Skeletal muscle satellite cell (primary cell): ENCODE results near the gene FBXW12.

Experiments
- H3K27me3 ChIP-seq: 2 replicates; pipeline ENCODE4 v1.7.0; 2013; ENCODE audit warnings: low read length; ENCODE audit not compliant: control insufficient read depth, insufficient read depth
- H3K36me3 ChIP-seq: 2 replicates; pipeline ENCODE4 v1.7.0; 2013; ENCODE audit warnings: mild to moderate bottlenecking, control low read depth, low read length; ENCODE audit not compliant: insufficient read depth
- H3K4me1 ChIP-seq: 2 replicates; pipeline ENCODE4 v1.7.0; 2013; ENCODE audit warnings: low read length; ENCODE audit not compliant: control insufficient read depth, insufficient read depth
- H3K4me2 ChIP-seq: 2 replicates; pipeline ENCODE4 v1.7.0; 2013; ENCODE audit warnings: mild to moderate bottlenecking, low read length
- H3K4me3 ChIP-seq: 2 replicates; pipeline ENCODE4 v1.7.0; 2013; ENCODE audit warnings: low read length
- H3K9ac ChIP-seq: 2 replicates; pipeline ENCODE4 v1.7.0; 2013; ENCODE audit warnings: mild to moderate bottlenecking, low read depth, low read length, moderate library complexity
- H3K9me3 ChIP-seq: replicated peaks from 2 replicates; pipeline ENCODE4 v1.7.0; 2013; ENCODE audit warnings: mild to moderate bottlenecking, control low read depth, low read length

Gene FBXW12

DNA sequence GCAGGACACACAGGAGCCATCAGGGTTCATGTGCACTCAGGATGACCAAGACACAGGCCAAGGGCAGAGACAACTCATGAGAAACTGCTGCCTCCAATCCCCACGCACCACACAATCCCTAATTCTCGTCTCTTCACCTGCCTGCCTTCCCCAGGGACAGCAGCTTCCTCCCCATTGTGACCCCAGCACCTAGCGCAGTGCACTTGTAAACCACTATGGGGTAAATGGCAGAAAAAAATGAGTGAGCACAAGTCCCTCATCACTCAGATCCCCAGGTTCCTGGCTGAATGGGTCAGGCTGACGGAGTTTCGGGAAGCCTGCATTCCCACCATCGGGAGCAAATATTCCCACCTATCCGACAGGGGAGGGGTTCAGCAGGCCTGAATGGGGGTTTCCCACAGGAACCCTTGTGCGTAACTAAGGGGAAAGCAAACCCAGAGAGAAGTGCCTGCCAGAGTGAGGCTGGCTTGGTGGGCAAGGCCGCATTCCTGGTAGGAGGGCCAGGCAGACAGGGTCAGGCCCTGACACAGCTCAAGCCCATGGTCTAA is 39.1 kb downstream of the FBXW12 start:
- H3K4me2 ChIP-seq, result no peak overlapping the region
- H3K9ac ChIP-seq, result no peak overlapping the region
- no peak overlapping the region for H3K4me3 ChIP-seq
- H3K9me3 ChIP-seq, result no peaks in the 10 kb centered on the region
- H3K36me3 ChIP-seq, result peaks cover 39% of the 10 kb centered on the region
- no peaks in the 10 kb centered on the region for H3K27me3 ChIP-seq
- no peaks in the 10 kb centered on the region for H3K4me1 ChIP-seq

DNA sequence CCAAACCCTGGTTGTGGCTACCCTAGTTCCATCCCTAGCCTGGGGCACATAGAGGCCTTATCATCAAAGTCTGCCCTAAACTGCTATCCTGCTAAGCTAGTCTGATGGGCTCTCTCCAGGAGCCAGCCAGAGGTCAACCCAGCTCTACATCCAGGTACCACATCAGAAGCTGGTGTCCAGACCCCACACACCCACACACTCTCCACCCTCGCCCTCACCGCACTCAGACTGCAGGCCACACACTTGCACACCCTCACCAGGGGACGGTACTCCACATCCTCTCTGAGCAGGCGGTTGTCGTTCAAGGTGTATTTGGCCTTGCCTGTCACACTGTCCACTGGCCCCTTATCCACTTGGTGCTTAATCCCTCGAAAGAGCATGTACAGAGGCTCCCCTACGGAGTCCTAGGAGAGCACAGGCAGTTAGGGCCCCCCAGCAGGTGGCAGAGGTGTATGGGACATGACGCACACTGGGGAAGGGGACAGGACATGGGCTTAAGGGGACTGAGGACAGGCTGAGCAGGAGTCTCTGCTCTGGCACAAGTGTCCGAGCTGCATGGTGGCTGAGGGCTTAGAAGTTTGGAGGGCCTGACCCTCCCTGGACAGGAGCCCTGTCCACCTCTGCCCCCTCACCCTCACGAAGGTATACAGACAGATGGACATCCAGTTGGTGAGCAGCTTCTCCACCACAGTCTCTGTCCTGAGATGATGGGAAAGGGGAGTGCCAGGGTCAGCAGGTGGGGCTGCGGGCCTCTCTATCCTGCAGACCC is 39.8 kb downstream of the FBXW12 start:
- Histone ChIP-seq H3K4me3 (no peak overlapping the region), H3K9ac (no peak overlapping the region)

DNA sequence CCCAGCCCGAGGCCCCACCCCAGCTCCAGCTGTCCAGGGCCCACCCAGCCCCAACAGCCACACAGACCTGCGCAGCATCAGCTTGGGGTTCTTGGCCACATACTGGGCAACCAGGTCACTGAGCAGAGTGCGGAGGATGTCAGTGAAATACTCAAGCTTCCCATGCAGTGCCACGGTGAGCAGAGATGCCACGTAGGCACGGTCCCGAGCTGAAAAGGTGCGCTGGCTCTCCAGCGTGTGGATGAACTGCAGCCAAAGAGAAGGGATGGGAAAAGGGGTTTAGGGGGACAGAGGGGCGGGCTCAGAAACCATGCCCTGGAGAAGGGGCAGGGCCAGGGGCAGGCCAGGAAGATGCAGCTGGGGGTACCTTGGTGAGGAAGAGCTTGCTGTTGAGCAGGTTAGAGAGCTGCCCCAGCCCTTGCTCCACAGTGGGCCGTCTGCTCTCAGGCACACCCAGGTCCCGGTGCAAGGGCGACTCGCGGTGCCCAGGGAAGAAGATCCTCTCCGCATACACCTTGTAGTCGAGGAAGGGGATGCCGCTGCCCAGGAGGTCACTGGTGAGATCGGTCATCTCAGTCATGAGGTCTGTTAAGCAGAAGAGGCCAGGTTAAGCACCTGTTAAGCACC is 40.5 kb downstream of the FBXW12 start:
- Histone ChIP-seq H3K4me3 (no peak overlapping the region), H3K36me3 (peaks cover 31% of the 10 kb centered on the region), H3K27me3 (no peaks in the 10 kb centered on the region), H3K4me1 (no peaks in the 10 kb centered on the region), H3K9me3 (no peaks in the 10 kb centered on the region), H3K4me2 (no peak overlapping the region), H3K9ac (no peak overlapping the region)

More for the DNA sequence above, 39.8 kb downstream of the FBXW12 start:
- Histone ChIP-seq H3K4me1 (no peaks in the 10 kb centered on the region), H3K27me3 (no peaks in the 10 kb centered on the region), H3K9me3 (no peaks in the 10 kb centered on the region), H3K36me3 (peaks cover 36% of the 10 kb centered on the region), H3K4me2 (no peak overlapping the region)

DNA sequence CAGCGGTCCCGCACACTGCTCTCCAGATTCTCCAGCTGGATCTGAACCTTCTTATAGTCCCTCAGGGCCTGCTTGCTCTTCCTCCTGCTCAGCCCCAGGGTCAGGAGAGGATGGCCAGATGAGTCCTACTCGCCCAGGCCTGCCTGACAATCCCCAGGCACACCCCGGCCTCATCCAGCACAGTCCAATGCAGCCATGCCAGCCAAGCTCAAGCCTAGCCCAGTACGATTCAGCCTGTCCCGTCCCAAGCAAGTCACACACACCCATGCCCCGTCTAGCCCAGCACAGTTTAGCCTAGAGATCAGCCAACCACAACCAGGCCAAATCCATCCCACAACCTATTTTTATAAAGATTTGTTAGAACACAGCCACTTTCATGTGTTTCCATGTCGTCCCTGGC is 41.1 kb downstream of the FBXW12 start:
- Histone ChIP-seq H3K36me3 (peaks cover 31% of the 10 kb centered on the region), H3K27me3 (no peaks in the 10 kb centered on the region), H3K4me2 (no peak overlapping the region), H3K9me3 (no peaks in the 10 kb centered on the region), H3K4me1 (no peaks in the 10 kb centered on the region), H3K9ac (no peak overlapping the region), H3K4me3 (no peak overlapping the region)

DNA sequence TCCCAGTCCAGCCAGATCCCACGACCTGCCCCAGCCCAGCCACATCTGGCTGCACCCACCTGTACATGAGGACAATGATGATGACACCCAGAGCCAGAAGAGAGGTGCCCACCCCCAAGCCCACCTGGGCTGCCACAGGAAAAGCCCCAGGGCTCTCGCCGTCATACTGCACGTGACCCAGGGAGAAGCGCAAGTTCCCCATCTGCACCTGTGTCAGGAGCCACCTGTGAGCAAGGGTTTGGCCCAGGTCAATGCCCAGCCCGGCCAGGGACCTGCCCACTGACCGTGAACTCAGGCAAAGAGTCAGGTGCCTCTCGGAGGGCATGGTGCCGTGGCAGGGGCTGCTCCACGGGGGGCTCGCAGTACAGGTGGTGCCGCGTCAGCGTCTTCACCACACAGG is 41.6 kb downstream of the FBXW12 start:
- Histone ChIP-seq H3K9me3 (no peaks in the 10 kb centered on the region), H3K27me3 (no peaks in the 10 kb centered on the region), H3K4me1 (no peaks in the 10 kb centered on the region), H3K36me3 (peaks cover 28% of the 10 kb centered on the region), H3K9ac (no peak overlapping the region), H3K4me3 (no peak overlapping the region), H3K4me2 (no peak overlapping the region)

DNA sequence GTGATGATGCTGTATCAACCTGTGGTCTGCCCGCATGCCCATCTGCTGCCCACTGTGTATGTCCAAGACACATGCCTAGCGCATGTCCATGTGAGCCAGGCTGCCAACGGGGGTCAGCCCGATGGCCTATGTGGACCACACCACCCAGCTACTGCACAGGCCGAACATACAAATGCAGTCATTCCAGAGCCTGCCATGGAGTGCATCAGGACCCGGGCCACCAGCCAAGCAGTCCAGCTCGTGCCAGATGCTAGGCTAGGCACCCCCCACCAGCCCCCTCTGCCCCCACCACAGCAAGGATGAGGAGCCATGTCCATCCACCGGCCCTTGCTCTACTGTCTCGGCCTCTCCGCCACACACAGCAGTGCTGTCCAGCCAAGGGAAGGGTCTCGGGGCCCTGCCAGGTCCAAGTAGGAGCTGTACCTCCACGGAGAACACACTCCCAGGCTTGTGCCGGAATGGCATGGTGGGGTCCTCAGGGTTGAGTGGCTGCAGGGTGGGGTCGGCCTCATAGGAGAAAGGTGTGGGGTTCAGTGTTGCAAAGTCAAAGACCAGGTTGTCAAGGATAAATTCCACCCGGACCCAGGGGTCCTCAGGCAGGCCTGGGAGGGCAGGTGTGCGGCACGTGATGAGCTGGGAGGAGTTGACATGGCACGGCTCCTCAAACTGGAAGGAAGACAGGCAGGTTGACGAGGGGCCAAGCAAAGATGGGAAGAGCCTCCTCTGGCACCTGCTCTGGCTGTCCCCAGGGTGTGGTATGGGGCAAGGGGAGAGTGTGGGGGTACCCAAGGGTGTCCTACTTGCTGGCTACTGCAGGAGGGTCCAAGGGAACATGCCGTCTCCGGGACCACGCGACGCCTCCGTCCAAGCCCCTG is 42.6 kb downstream of the FBXW12 start:
- Histone ChIP-seq H3K4me2 (no peak overlapping the region), H3K27me3 (no peaks in the 10 kb centered on the region), H3K36me3 (peaks cover 22% of the 10 kb centered on the region), H3K4me1 (no peaks in the 10 kb centered on the region), H3K9me3 (no peaks in the 10 kb centered on the region), H3K4me3 (no peak overlapping the region), H3K9ac (no peak overlapping the region)

DNA sequence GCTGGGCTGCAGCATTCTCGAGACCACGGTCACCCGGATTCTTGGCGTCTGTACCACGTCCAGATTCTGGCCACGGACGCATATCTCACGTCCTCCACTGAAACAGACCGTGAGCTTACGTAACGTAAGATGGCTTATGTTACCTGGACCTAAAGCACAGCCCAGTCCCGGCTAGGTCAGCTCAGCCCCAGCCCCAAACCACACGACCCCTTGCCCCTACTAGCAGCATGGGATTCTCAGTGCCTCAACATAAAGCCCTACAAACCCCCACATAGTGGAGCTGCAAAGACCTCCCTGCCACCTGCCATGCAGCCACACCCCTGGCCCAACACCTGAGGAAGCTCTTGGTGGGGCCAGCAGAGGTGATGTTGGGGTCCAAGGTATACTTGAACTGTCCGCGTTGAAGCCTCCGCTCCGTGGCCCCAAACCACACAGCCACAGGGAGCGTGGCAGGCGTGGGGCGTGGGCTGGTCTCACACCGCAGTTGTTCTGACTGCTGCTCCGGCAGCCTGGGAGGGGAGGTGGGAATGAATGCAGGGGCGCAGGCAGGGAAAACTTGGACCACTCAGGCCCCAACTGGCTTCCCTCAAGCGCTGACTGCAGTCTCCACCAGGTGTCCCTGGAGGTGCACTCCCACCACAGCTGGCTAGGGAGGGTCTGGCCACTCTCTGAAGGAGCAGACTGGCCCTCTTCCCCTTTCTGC is 43.4 kb downstream of the FBXW12 start:
- H3K36me3 ChIP-seq, result peaks cover 14% of the 10 kb centered on the region
- H3K9me3 ChIP-seq, result no peaks in the 10 kb centered on the region

DNA sequence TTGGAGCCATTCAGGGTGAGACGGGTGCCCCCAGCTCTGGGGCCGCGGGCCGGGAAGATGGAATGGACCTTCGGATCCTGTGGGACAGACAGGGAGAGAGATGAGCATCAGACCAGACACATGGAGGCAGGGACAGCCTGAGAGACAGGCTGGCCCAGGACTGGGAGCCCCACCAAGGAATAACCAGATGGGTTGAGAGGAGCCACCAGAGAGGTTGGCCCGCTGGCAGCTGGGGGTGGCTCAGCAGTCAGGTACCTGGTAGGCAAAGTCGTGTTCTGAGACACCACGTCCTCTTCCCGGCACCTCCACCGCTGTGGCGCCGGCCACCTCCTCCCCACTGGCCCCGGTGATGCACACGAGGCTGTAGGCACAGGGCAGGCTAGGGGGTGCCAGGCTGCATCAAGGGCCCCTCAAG is 44.1 kb downstream of the FBXW12 start:
- H3K27me3 ChIP-seq, result no peaks in the 10 kb centered on the region
- no peak overlapping the region for H3K4me3 ChIP-seq
- H3K36me3 ChIP-seq, result peaks cover 14% of the 10 kb centered on the region
- no peak overlapping the region for H3K9ac ChIP-seq
- H3K4me2 ChIP-seq, result no peak overlapping the region
- no peaks in the 10 kb centered on the region for H3K9me3 ChIP-seq
- H3K4me1 ChIP-seq, result no peaks in the 10 kb centered on the region

More for the DNA sequence above, 43.4 kb downstream of the FBXW12 start:
- Histone ChIP-seq H3K4me1 (no peaks in the 10 kb centered on the region), H3K4me2 (no peak overlapping the region), H3K9ac (no peak overlapping the region), H3K27me3 (no peaks in the 10 kb centered on the region), H3K4me3 (no peak overlapping the region)

DNA sequence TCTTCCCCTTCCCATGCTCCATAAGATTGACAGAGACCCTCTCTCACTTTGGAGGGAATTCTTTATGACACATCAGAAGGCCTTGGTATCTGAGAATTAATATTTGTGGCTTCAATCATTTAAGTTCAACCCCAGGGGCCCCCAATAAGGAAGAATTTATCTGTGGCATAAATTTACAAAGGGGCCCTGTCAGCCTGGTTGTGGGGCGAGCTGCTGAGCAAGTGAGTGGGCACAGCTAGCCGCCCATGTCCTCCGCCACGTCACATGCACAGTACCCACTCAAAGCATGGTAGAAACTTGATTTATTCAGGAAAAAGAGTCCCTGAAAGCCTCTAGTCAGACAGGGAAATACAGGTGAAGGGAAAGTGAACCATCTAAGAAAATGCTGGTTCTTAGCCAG is 44.5 kb downstream of the FBXW12 start:
- H3K9me3 ChIP-seq, result no peaks in the 10 kb centered on the region
- no peak overlapping the region for H3K9ac ChIP-seq
- no peaks in the 10 kb centered on the region for H3K4me1 ChIP-seq
- no peak overlapping the region for H3K4me2 ChIP-seq
- H3K36me3 ChIP-seq, result peaks cover 13% of the 10 kb centered on the region
- H3K27me3 ChIP-seq, result no peaks in the 10 kb centered on the region
- no peak overlapping the region for H3K4me3 ChIP-seq

DNA sequence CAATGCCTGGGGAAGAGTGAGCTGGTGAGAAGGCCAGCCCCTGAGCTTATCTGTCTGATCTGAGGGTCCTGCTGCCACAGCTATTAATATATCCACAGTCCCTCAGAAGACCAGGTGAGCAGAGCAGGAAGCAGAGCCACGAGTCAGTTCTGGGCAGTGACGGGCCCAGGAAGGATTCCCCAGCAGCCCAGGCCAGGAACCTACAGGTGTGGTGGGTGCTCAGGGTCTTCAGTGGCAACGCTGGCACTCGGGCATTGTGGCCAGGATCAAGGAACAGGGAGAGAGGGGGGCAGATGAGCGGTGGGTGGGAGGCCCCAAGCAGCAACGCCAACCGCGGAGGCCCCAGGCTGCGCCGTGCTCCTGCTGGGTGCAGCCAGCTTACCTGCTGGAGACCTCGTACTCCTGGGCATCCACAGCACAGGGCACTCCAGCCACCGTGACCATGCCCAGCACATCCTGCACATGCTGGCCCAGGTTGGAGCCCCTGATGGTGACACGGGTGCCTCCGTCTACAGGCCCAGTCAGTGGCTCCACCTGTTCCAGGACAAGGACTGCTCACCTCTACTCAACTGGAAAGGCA is 45.6 kb downstream of the FBXW12 start:
- H3K36me3 ChIP-seq, result peaks cover 3% of the 10 kb centered on the region
- no peak overlapping the region for H3K4me3 ChIP-seq
- peaks cover 3% of the 10 kb centered on the region for H3K4me1 ChIP-seq
- no peak overlapping the region for H3K9ac ChIP-seq
- no peaks in the 10 kb centered on the region for H3K27me3 ChIP-seq
- no peaks in the 10 kb centered on the region for H3K9me3 ChIP-seq
- H3K4me2 ChIP-seq, result no peak overlapping the region
